Ishikawa (cell line): Measurements from ENCODE around the gene KCNK15.

Experiments
- CEBPB ChIP-seq: IDR thresholded peaks from 2 replicates; pipeline ENCODE4 v1.6.1; 2012
- CREB1 ChIP-seq: IDR thresholded peaks from 2 replicates; pipeline ENCODE4 v1.6.1; 2012; ENCODE audit warnings: low read depth
- EGR1 ChIP-seq: IDR thresholded peaks from 2 replicates; pipeline ENCODE4 v1.6.1; 2012
- EP300 ChIP-seq: IDR thresholded peaks from 2 replicates; pipeline ENCODE4 v1.6.1; 2012; ENCODE audit warnings: borderline replicate concordance
- FOXM1 ChIP-seq: IDR thresholded peaks from 2 replicates; pipeline ENCODE4 v1.6.1; 2012; ENCODE audit warnings: low read depth, borderline replicate concordance
- MAX ChIP-seq: IDR thresholded peaks from 2 replicates; pipeline ENCODE4 v1.6.1; 2012
- NFIC ChIP-seq: IDR thresholded peaks from 2 replicates; pipeline ENCODE4 v1.6.1; 2012
- RAD21 ChIP-seq: IDR thresholded peaks from 2 replicates; pipeline ENCODE4 v1.6.1; 2012; ENCODE audit warnings: low read depth
- REST ChIP-seq: IDR thresholded peaks from 2 replicates; pipeline ENCODE4 v1.6.1; 2012; ENCODE audit warnings: low read depth, mild to moderate bottlenecking
- TAF1 ChIP-seq: IDR thresholded peaks from 2 replicates; pipeline ENCODE4 v1.6.1; 2012; ENCODE audit warnings: low read depth, mild to moderate bottlenecking
- TCF12 ChIP-seq: IDR thresholded peaks from 2 replicates; pipeline ENCODE4 v1.6.1; 2012; ENCODE audit warnings: low read depth
- TEAD4 ChIP-seq: IDR thresholded peaks from 2 replicates; pipeline ENCODE4 v1.6.1; 2012
- USF1 ChIP-seq: IDR thresholded peaks from 2 replicates; pipeline ENCODE4 v1.6.1; 2012
- YY1 ChIP-seq: IDR thresholded peaks from 2 replicates; pipeline ENCODE4 v1.6.1; 2012; ENCODE audit warnings: low read depth
- ZBTB7A ChIP-seq: IDR thresholded peaks from 2 replicates; pipeline ENCODE4 v1.6.1; 2012; ENCODE audit warnings: low read depth

Gene KCNK15

GRCh38 chr20:44704551-44704971 is 41.1 kb upstream of the KCNK15 start:
- TF ChIP-seq TEAD4 (no peak), USF1 (no peak), EGR1 (no peak), CREB1 (no peak), MAX (no peak), FOXM1 (no peak), TAF1 (no peak), REST (no peak), CEBPB (no peak), TCF12 (no peak), NFIC (no peak), YY1 (no peak), EP300 (no peak), RAD21 (no peak), ZBTB7A (no peak)

- TF ChIP-seq TAF1 (no peak), CEBPB (no peak), TEAD4 (no peak), YY1 (no peak), REST (no peak), EGR1 (no peak), TCF12 (no peak), NFIC (no peak), EP300 (no peak), CREB1 (no peak), FOXM1 (no peak), RAD21 (no peak), MAX (no peak)
Observed at GRCh38 chr20:44705364-44706094, 40.1 kb upstream of the KCNK15 start.

GRCh38 chr20:44706301-44707017 is 39.2 kb upstream of the KCNK15 start:
- no peak for TF ChIP-seq ZBTB7A
- TF ChIP-seq CEBPB, result no peak
- no peak for TF ChIP-seq TCF12

GRCh38 chr20:44707018-44707579 is 38.6 kb upstream of the KCNK15 start:
- no peak for TF ChIP-seq USF1
- no peak for TF ChIP-seq YY1
- TF ChIP-seq REST, result no peak
- TF ChIP-seq CREB1, result no peak
- TF ChIP-seq EP300, result no peak
- TF ChIP-seq NFIC, result no peak
- TF ChIP-seq ZBTB7A, result no peak
- TF ChIP-seq TEAD4, result no peak
- no peak for TF ChIP-seq FOXM1
- TF ChIP-seq CEBPB, result no peak
